Vagina (tissue), 2 donors: ENCODE data around the gene PSPC1. TPM values are rescaled to one million over a fixed set of nuclear protein-coding genes. Genes with fewer than 3 reads are reported as not detected.

Experiments used
- DNase-seq, 2 donors: peaks; one replicate each; pipeline ENCODE4 v3.0.0-alpha.2; 2017; ENCODE audit errors: extremely low spot score in 2 of 2
- H3K27ac ChIP-seq: fragments of 200-600 bp; sonication (generic); one replicate; pipeline ENCODE4 v1.5.1; 2019
- H3K27me3 ChIP-seq: fragments of 200-600 bp; sonication (generic); one replicate; pipeline ENCODE4 v1.5.1; 2019
- H3K36me3 ChIP-seq, 2 donors: fragments of 200-600 bp; sonication (generic); one replicate each; pipeline ENCODE4 v1.5.1; 2017 to 2019
- H3K4me1 ChIP-seq: fragments of 200-600 bp; sonication (generic); one replicate; pipeline ENCODE4 v1.5.1; 2019
- H3K4me3 ChIP-seq, 2 donors: fragments of 200-600 bp; sonication (generic); 1 replicate in 1 of 2; 2 replicates in 1 of 2; pipeline ENCODE4 v1.5.1; 2016 to 2019
- H3K9me3 ChIP-seq: fragments of 200-600 bp; sonication (generic); one replicate; pipeline ENCODE4 v1.5.1; 2019
- CTCF ChIP-seq, 3 experiments: fragments of 450-650 bp in 2 of 3; fragments of 200-600 bp in 1 of 3; sonication (generic) in 1 of 3; IDR thresholded peaks; one replicate each; pipeline ENCODE4 v1.5.1; 2017 to 2019; ENCODE audit warnings: antibody characterized with exemption in 3 of 3, mild to moderate bottlenecking in 2 of 3, moderate library complexity in 2 of 3
- POLR2A ChIP-seq, 2 donors: fragments of 450-650 bp; IDR thresholded peaks; one replicate each; pipeline ENCODE4 v1.6.1; 2017; ENCODE audit warnings: antibody characterized with exemption in 2 of 2, mild to moderate bottlenecking in 2 of 2, moderate library complexity in 2 of 2
- POLR2AphosphoS5 ChIP-seq, 2 donors: sonication (generic); formaldehyde crosslinking; IDR thresholded peaks; one replicate each; pipeline ENCODE4 v1.9.0; 2017; ENCODE audit warnings: antibody characterized with exemption in 2 of 2, mild to moderate bottlenecking in 2 of 2, low read depth in 1 of 2; ENCODE audit not compliant: insufficient read depth in 1 of 2
- intact Hi-C: fragments of 100-400 bp; cut with DNase I; formaldehyde crosslinking; loops from one replicate; pipeline ENCODE4 v1.15.1; 2023
- total RNA-seq: library from RNA; depleted of rRNA; stranded (reverse); fragments of >200 nt; gene quantifications from one replicate; pipeline ENCODE4 v1.2.3, GENCODE V29; 2016

The PSPC1 gene
- total RNA-seq, 1 donor from 2014 or later = 68.0 TPM

GRCh38 chr13:19680751-19681150, 102.0 kb downstream of the PSPC1 start:
- no peaks in the 10 kb centered on the region for H3K4me1 ChIP-seq
- intact Hi-C loops = no loop called here

GRCh38 chr13:19676168-19676567, 106.6 kb downstream of the PSPC1 start:
- Histone ChIP-seq H3K9me3 (no peaks in the 10 kb centered on the region), H3K4me3 (no peak overlapping the region), H3K27ac (no peak overlapping the region), H3K4me1 (no peaks in the 10 kb centered on the region), H3K36me3 (peaks cover 0 to 35% of the 10 kb centered on the region in 2 donors), H3K27me3 (no peaks in the 10 kb centered on the region)
- no peak for DNase-seq
- no peak for TF ChIP-seq POLR2AphosphoS5 (IDR thresholded peaks at IDR 0.05; ENCODE audit: insufficient read depth in 1 of 2, low read depth in 1 of 2)
- no peak for TF ChIP-seq POLR2A (IDR thresholded peaks at IDR 0.05)
- TF ChIP-seq CTCF (IDR thresholded peaks at IDR 0.05) = no peak
- intact Hi-C loops = no loop called here

More at GRCh38 chr13:19680751-19681150, 102.0 kb downstream of the PSPC1 start:
- H3K36me3 ChIP-seq = no peaks in the 10 kb centered on the region
- no peak for TF ChIP-seq CTCF (IDR thresholded peaks at IDR 0.05)
- TF ChIP-seq POLR2A (IDR thresholded peaks at IDR 0.05) = no peak
- TF ChIP-seq POLR2AphosphoS5 (IDR thresholded peaks at IDR 0.05; ENCODE audit: insufficient read depth in 1 of 2, low read depth in 1 of 2) = no peak
- no peak overlapping the region for H3K27ac ChIP-seq
- no peak for DNase-seq
- no peak overlapping the region for H3K4me3 ChIP-seq
- H3K27me3 ChIP-seq = no peaks in the 10 kb centered on the region
- no peaks in the 10 kb centered on the region for H3K9me3 ChIP-seq

GRCh38 chr13:19674898-19675297, 107.8 kb downstream of the PSPC1 start:
- no peak overlapping the region for H3K4me3 ChIP-seq
- H3K27ac ChIP-seq = no peak overlapping the region
- no peaks in the 10 kb centered on the region for H3K4me1 ChIP-seq
- H3K9me3 ChIP-seq = no peaks in the 10 kb centered on the region
- H3K27me3 ChIP-seq = no peaks in the 10 kb centered on the region
- no peak for DNase-seq
- peaks cover 0 to 47% of the 10 kb centered on the region in 2 donors for H3K36me3 ChIP-seq
- intact Hi-C loops = no loop called here
- TF ChIP-seq POLR2AphosphoS5 (IDR thresholded peaks at IDR 0.05; ENCODE audit: insufficient read depth in 1 of 2, low read depth in 1 of 2) (no peak), CTCF (IDR thresholded peaks at IDR 0.05) (no peak), POLR2A (IDR thresholded peaks at IDR 0.05) (no peak)

GRCh38 chr13:19673473-19674430, 109.0 kb downstream of the PSPC1 start:
- H3K27ac ChIP-seq = no peak overlapping the region
- H3K27me3 ChIP-seq = no peaks in the 10 kb centered on the region
- DNase-seq = no peak
- peaks cover 0 to 59% of the 10 kb centered on the region in 2 donors for H3K36me3 ChIP-seq
- intact Hi-C loops = no loop called here
- H3K9me3 ChIP-seq = no peaks in the 10 kb centered on the region
- H3K4me1 ChIP-seq = no peaks in the 10 kb centered on the region
- TF ChIP-seq POLR2AphosphoS5 (IDR thresholded peaks at IDR 0.05; ENCODE audit: insufficient read depth in 1 of 2, low read depth in 1 of 2) (no peak), POLR2A (IDR thresholded peaks at IDR 0.05) (no peak), CTCF (IDR thresholded peaks at IDR 0.05) (no peak)
- no peak overlapping the region for H3K4me3 ChIP-seq

GRCh38 chr13:19672990-19673389, 109.8 kb downstream of the PSPC1 start:
- H3K36me3 ChIP-seq = peaks cover 0 to 66% of the 10 kb centered on the region in 2 donors
- DNase-seq = no peak
- no peak overlapping the region for H3K4me3 ChIP-seq
- no peak overlapping the region for H3K27ac ChIP-seq
- H3K9me3 ChIP-seq = no peaks in the 10 kb centered on the region
- intact Hi-C loops = no loop called here
- no peak for TF ChIP-seq POLR2AphosphoS5 (IDR thresholded peaks at IDR 0.05; ENCODE audit: insufficient read depth in 1 of 2, low read depth in 1 of 2)
- TF ChIP-seq CTCF (IDR thresholded peaks at IDR 0.05) = no peak
- TF ChIP-seq POLR2A (IDR thresholded peaks at IDR 0.05) = no peak
- H3K4me1 ChIP-seq = no peaks in the 10 kb centered on the region
- no peaks in the 10 kb centered on the region for H3K27me3 ChIP-seq
